Astrocyte (in vitro differentiated cells and primary cell): ENCODE measurements around the gene DENND1C. TPM values are rescaled to one million over a fixed set of nuclear protein-coding genes. Genes with fewer than 3 reads are reported as not detected.

ENCODE experiments used
- DNase-seq: peaks from one replicate; pipeline ENCODE4 v3.0.0-alpha.2; 2010; ENCODE audit warnings: low read depth
- FAIRE-seq: peaks from 2 replicates; lab custom pipeline; 2011; peaks lifted over from hg19 to GRCh38; lab: Jason Lieb, UNC
- H2AFZ ChIP-seq: 2 replicates; pipeline ENCODE4 v1.6.0; 2012; ENCODE audit warnings: low read depth, low read length, inconsistent platforms
- H3K27ac ChIP-seq: 2 replicates; pipeline ENCODE4 v1.5.1; 2011; ENCODE audit warnings: low read depth, low read length, inconsistent platforms
- H3K27me3 ChIP-seq: 2 replicates; pipeline ENCODE4 v1.6.0; 2011; ENCODE audit warnings: low read length, inconsistent platforms; ENCODE audit not compliant: insufficient read depth
- H3K36me3 ChIP-seq: 2 replicates; pipeline ENCODE4 v1.5.1; 2011; ENCODE audit warnings: low read length, inconsistent platforms; ENCODE audit not compliant: insufficient read depth
- H3K4me1 ChIP-seq: 2 replicates; pipeline ENCODE4 v1.5.1; 2011; ENCODE audit warnings: low read length, inconsistent platforms; ENCODE audit not compliant: insufficient read depth
- H3K4me2 ChIP-seq: 2 replicates; pipeline ENCODE4 v1.6.0; 2012; ENCODE audit warnings: low read length, inconsistent platforms
- H3K4me3 ChIP-seq: 2 replicates; pipeline ENCODE4 v1.5.1; 2011; ENCODE audit warnings: low read depth, mild to moderate bottlenecking, low read length, inconsistent platforms; ENCODE audit not compliant: insufficient read depth
- H3K79me2 ChIP-seq: 2 replicates; pipeline ENCODE4 v1.6.0; 2012; ENCODE audit warnings: mild to moderate bottlenecking, low read length, inconsistent platforms; ENCODE audit not compliant: insufficient read depth
- H3K9ac ChIP-seq: 2 replicates; pipeline ENCODE4 v1.6.0; 2012; ENCODE audit warnings: mild to moderate bottlenecking, low read length, inconsistent platforms
- H3K9me3 ChIP-seq: 2 replicates; pipeline ENCODE4 v1.5.1; 2012; ENCODE audit warnings: low read depth, mild to moderate bottlenecking, low read length, inconsistent platforms; ENCODE audit not compliant: insufficient read depth
- H4K20me1 ChIP-seq: 2 replicates; pipeline ENCODE4 v1.6.0; 2012; ENCODE audit warnings: low read length, inconsistent platforms; ENCODE audit not compliant: insufficient read depth
- H3K27ac Mint-ChIP-seq: one replicate; pipeline ENCODE4 v1.8.0; 2021; ENCODE audit warnings: mild to moderate bottlenecking, mixed read lengths; ENCODE audit not compliant: unreplicated experiment
- H3K27me3 Mint-ChIP-seq: one replicate; pipeline ENCODE4 v1.8.0; 2021; ENCODE audit warnings: low read depth, mixed read lengths; ENCODE audit not compliant: unreplicated experiment
- H3K36me3 Mint-ChIP-seq: one replicate; pipeline ENCODE4 v1.8.0; 2021; ENCODE audit warnings: low read depth, mixed read lengths; ENCODE audit not compliant: unreplicated experiment
- H3K4me1 Mint-ChIP-seq: one replicate; pipeline ENCODE4 v1.8.0; 2021; ENCODE audit warnings: low read depth, mixed read lengths; ENCODE audit not compliant: unreplicated experiment
- H3K4me3 Mint-ChIP-seq: one replicate; pipeline ENCODE4 v1.8.0; 2021; ENCODE audit warnings: mild to moderate bottlenecking, moderate library complexity, mixed read lengths; ENCODE audit not compliant: unreplicated experiment
- H3K9me3 Mint-ChIP-seq: one replicate; pipeline ENCODE4 v1.8.0; 2021; ENCODE audit warnings: mild to moderate bottlenecking, mixed read lengths; ENCODE audit not compliant: unreplicated experiment
- EZH2 ChIP-seq: IDR thresholded peaks from 2 replicates; pipeline ENCODE4 v1.6.1; 2012; ENCODE audit warnings: mild to moderate bottlenecking, low read length, inconsistent platforms; ENCODE audit not compliant: insufficient read depth
- total RNA-seq: library from RNA; stranded (reverse); gene quantifications from 2 replicates; pipeline ENCODE4 v1.2.1, GENCODE V29; 2021
- TF ChIP-seq, protein P1 (sequence below): IDR thresholded peaks from 2 replicates; pipeline ENCODE4 v1.5.1; 2011; ENCODE audit warnings: low read depth, mild to moderate bottlenecking, inconsistent platforms, low read length, moderate library complexity; ENCODE audit not compliant: insufficient read depth

The DENND1C gene
- total RNA-seq, 1 donor from 2014 or later: not detected

GRCh38 chr19:6453951-6454565, 27.5 kb downstream of the DENND1C start:
- Histone ChIP-seq H3K36me3 (no peaks in the 10 kb centered on the region), H3K9ac (no peak overlapping the region), H4K20me1 (no peaks in the 10 kb centered on the region), H3K9me3 (peaks cover 8% of the 10 kb centered on the region), H3K4me2 (no peak overlapping the region), H3K27me3 (no peaks in the 10 kb centered on the region), H3K79me2 (no peaks in the 10 kb centered on the region), H3K27ac (no peak overlapping the region), H3K4me1 (peaks cover 9% of the 10 kb centered on the region), H2AFZ (no peak overlapping the region), H3K4me3 (no peak overlapping the region)
- peaks cover 28% of the 10 kb centered on the region for H3K36me3 Mint-ChIP-seq
- H3K4me1 Mint-ChIP-seq: no peaks in the 10 kb centered on the region
- no peaks in the 10 kb centered on the region for H3K27me3 Mint-ChIP-seq
- no peak overlapping the region for H3K4me3 Mint-ChIP-seq
- no peak for DNase-seq
- peaks cover 13% of the 10 kb centered on the region for H3K9me3 Mint-ChIP-seq
- no peak for FAIRE-seq
- no peak overlapping the region for H3K27ac Mint-ChIP-seq
- TF ChIP-seq, protein P1, sequence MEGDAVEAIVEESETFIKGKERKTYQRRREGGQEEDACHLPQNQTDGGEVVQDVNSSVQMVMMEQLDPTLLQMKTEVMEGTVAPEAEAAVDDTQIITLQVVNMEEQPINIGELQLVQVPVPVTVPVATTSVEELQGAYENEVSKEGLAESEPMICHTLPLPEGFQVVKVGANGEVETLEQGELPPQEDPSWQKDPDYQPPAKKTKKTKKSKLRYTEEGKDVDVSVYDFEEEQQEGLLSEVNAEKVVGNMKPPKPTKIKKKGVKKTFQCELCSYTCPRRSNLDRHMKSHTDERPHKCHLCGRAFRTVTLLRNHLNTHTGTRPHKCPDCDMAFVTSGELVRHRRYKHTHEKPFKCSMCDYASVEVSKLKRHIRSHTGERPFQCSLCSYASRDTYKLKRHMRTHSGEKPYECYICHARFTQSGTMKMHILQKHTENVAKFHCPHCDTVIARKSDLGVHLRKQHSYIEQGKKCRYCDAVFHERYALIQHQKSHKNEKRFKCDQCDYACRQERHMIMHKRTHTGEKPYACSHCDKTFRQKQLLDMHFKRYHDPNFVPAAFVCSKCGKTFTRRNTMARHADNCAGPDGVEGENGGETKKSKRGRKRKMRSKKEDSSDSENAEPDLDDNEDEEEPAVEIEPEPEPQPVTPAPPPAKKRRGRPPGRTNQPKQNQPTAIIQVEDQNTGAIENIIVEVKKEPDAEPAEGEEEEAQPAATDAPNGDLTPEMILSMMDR: no peak
- no peak for TF ChIP-seq EZH2

GRCh38 chr19:6452899-6453298, 28.7 kb downstream of the DENND1C start:
- H3K9me3 ChIP-seq: peaks cover 8% of the 10 kb centered on the region
- H3K79me2 ChIP-seq: no peaks in the 10 kb centered on the region
- H3K27ac Mint-ChIP-seq: no peak overlapping the region
- H3K36me3 ChIP-seq: no peaks in the 10 kb centered on the region
- peaks cover 13% of the 10 kb centered on the region for H3K9me3 Mint-ChIP-seq
- H2AFZ ChIP-seq: no peak overlapping the region
- H3K9ac ChIP-seq: no peak overlapping the region
- DNase-seq (no peak), FAIRE-seq (no peak)
- no peaks in the 10 kb centered on the region for H3K27me3 ChIP-seq
- H3K27ac ChIP-seq: no peak overlapping the region
- no peaks in the 10 kb centered on the region for H4K20me1 ChIP-seq
- H3K4me3 ChIP-seq: no peak overlapping the region
- no peaks in the 10 kb centered on the region for H3K4me1 Mint-ChIP-seq
- H3K4me2 ChIP-seq: no peak overlapping the region
- H3K4me1 ChIP-seq: peaks cover 3% of the 10 kb centered on the region
- no peaks in the 10 kb centered on the region for H3K27me3 Mint-ChIP-seq
- H3K36me3 Mint-ChIP-seq: peaks cover 28% of the 10 kb centered on the region
- TF ChIP-seq EZH2: no peak
- TF ChIP-seq, protein P1: no peak
- no peak overlapping the region for H3K4me3 Mint-ChIP-seq

GRCh38 chr19:6452223-6452614, 29.4 kb downstream of the DENND1C start:
- TF ChIP-seq EZH2: no peak
- TF ChIP-seq, protein P1: no peak
- no peaks in the 10 kb centered on the region for H3K4me1 Mint-ChIP-seq
- H3K27me3 Mint-ChIP-seq: no peaks in the 10 kb centered on the region
- DNase-seq (no peak), FAIRE-seq (no peak)
- Histone ChIP-seq H4K20me1 (no peaks in the 10 kb centered on the region), H3K27me3 (no peaks in the 10 kb centered on the region), H3K9me3 (peaks cover 8% of the 10 kb centered on the region), H3K27ac (no peak overlapping the region), H3K4me1 (no peaks in the 10 kb centered on the region), H3K4me2 (no peak overlapping the region), H3K79me2 (no peaks in the 10 kb centered on the region), H3K9ac (no peak overlapping the region), H2AFZ (no peak overlapping the region), H3K4me3 (no peak overlapping the region), H3K36me3 (no peaks in the 10 kb centered on the region)
- peaks cover 28% of the 10 kb centered on the region for H3K36me3 Mint-ChIP-seq
- H3K27ac Mint-ChIP-seq: no peak overlapping the region
- H3K9me3 Mint-ChIP-seq: peaks cover 13% of the 10 kb centered on the region
- no peak overlapping the region for H3K4me3 Mint-ChIP-seq
